NCI-H774 (cell line): ENCODE measurements around the gene C1QTNF8.

Experiments
- DNase-seq: peaks from one replicate; lab custom pipeline; 2025; lab: John Stamatoyannopoulos, UW

Gene C1QTNF8

GRCh38 chr16:1077877-1078578, 18.0 kb downstream of the C1QTNF8 start:
- DNase-seq = no peak

- no peak for DNase-seq
These were observed 19.1 kb downstream of the C1QTNF8 start for GRCh38 chr16:1076801-1077576.

- no peak for DNase-seq
These were observed 20.5 kb downstream of the C1QTNF8 start for GRCh38 chr16:1075546-1075945.

- no peak for DNase-seq
These were observed 21.7 kb downstream of the C1QTNF8 start for GRCh38 chr16:1074379-1074649.

- DNase-seq = no peak
These were observed 22.3 kb downstream of the C1QTNF8 start for GRCh38 chr16:1073566-1074378.

GRCh38 chr16:1073262-1073558, 22.8 kb downstream of the C1QTNF8 start:
- DNase-seq = no peak

GRCh38 chr16:1072526-1073261, 23.4 kb downstream of the C1QTNF8 start, which contains the start of gene SSTR5:
SSTR5 (plus strand) TSS chr16:1072747; CDS start chr16:1078869, 6,122 bp downstream.
- no peak for DNase-seq

GRCh38 chr16:1071561-1072225, 24.4 kb downstream of the C1QTNF8 start:
- DNase-seq = no peak

- no peak for DNase-seq
These were observed 25.1 kb downstream of the C1QTNF8 start for GRCh38 chr16:1070864-1071408.

- no peak for DNase-seq
These were observed 25.8 kb downstream of the C1QTNF8 start for GRCh38 chr16:1070084-1070863.

- DNase-seq = no peak
These were observed 26.9 kb downstream of the C1QTNF8 start for GRCh38 chr16:1069154-1069553.

GRCh38 chr16:1068451-1068850, 27.6 kb downstream of the C1QTNF8 start:
- no peak for DNase-seq

- no peak for DNase-seq
These were observed 28.4 kb downstream of the C1QTNF8 start for GRCh38 chr16:1067629-1068028.

- DNase-seq = no peak
These were observed 29.4 kb downstream of the C1QTNF8 start for GRCh38 chr16:1066584-1067172.

GRCh38 chr16:1065469-1066128, 30.4 kb downstream of the C1QTNF8 start:
- no peak for DNase-seq

- DNase-seq = no peak
These were observed 32.3 kb downstream of the C1QTNF8 start for GRCh38 chr16:1063728-1064127.

- DNase-seq = no peak
These were observed 33.1 kb downstream of the C1QTNF8 start for GRCh38 chr16:1062895-1063294.

GRCh38 chr16:1061769-1062505, 34.1 kb downstream of the C1QTNF8 start:
- DNase-seq = no peak
